Esophagus muscularis mucosa (tissue), 4 donors: ENCODE results near the gene TLCD3A.

ENCODE experiments used
- CTCF ChIP-seq, 3 experiments: fragments of 200-600 bp in 2 of 3; fragments of 450-650 bp in 1 of 3; sonication (generic) in 2 of 3; IDR thresholded peaks; one replicate each; pipeline ENCODE4 v1.5.1; 2017 to 2019; ENCODE audit warnings: antibody characterized with exemption in 3 of 3, mild to moderate bottlenecking in 2 of 3, moderate library complexity in 1 of 3
- EP300 ChIP-seq: sonication (generic); formaldehyde crosslinking; IDR thresholded peaks from one replicate; pipeline ENCODE4 v1.6.1; 2017; ENCODE audit warnings: antibody characterized with exemption
- POLR2A ChIP-seq: fragments of 450-650 bp; IDR thresholded peaks from one replicate; pipeline ENCODE4 v1.6.1; 2017; ENCODE audit warnings: antibody characterized with exemption, moderate library complexity, mild to moderate bottlenecking, low read depth
- POLR2AphosphoS5 ChIP-seq, 2 donors: sonication (generic); formaldehyde crosslinking; IDR thresholded peaks; one replicate each; pipeline ENCODE4 v1.6.1; 2017; ENCODE audit warnings: antibody characterized with exemption in 2 of 2

DNA sequence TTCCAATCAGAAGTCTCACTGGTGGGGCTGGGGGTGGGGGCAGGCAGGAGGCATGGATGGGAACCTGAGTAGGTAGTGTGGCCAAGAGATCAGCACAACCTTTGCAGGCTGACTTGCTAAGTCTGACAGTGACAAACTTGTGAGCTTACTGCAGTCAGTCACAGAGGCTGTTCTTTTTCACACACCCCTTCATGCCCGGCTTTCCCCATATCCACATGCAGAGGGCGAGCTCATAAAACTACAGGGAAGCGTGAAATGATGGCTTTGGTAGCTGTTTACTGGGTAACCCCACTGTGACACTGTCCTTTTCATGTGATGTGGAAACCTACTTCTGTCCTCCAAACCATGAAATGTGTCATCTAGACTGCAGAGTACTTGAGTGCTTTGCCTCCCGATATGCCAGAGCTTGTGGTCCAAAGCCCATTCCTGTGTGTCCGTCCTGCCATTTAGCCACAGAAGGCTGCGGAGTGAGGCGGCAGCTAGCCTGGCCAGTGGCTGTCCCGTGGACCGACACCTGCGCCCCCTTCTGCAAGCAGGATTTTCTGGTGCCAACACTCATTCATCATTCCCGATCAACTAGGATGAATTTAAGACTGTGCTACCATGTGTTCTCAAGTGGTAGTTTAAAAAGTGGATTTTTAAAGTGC, 9.9 kb downstream of the TLCD3A start:
- TF ChIP-seq CTCF (IDR thresholded peaks at IDR 0.05) (no peak), POLR2A (no peak), POLR2AphosphoS5 (IDR thresholded peaks at IDR 0.05) (no peak), EP300 (no peak)
